GM12864 (cell line): ENCODE data around the gene C18orf32.
"Not testable (repeated sequence)": the region's sequence is repeated elsewhere in the genome, so short reads cannot be mapped to it uniquely, and the experiment has no call there.

ENCODE experiments used
- DNase-seq: peaks from one replicate; pipeline ENCODE4 v3.0.0-alpha.2; 2011; ENCODE audit warnings: low read depth
- H3K4me3 ChIP-seq: 2 replicates; pipeline ENCODE4 v1.5.1; 2011; ENCODE audit warnings: mild to moderate bottlenecking, low read depth, low read length, control low read depth
- CTCF ChIP-seq: IDR thresholded peaks from 2 replicates; pipeline ENCODE4 v1.5.1; 2011; ENCODE audit warnings: low read depth, mild to moderate bottlenecking, moderate library complexity, low read length, control low read depth, inconsistent platforms; ENCODE audit errors: missing control alignments

The C18orf32 gene

GRCh38 chr18:49456794-49457193, 30.2 kb downstream of the C18orf32 start:
- H3K4me3 ChIP-seq = no peak overlapping the region
- DNase-seq = no peak
- TF ChIP-seq CTCF = no peak

- H3K4me3 ChIP-seq, DNase-seq: not testable (repeated sequence)
Observed at GRCh38 chr18:49452534-49452933, 34.5 kb downstream of the C18orf32 start.

- no peak for DNase-seq
- peak; percentile 65 for TF ChIP-seq CTCF
- H3K4me3 ChIP-seq = no peak overlapping the region
Observed at GRCh38 chr18:49447810-49448745, 39.0 kb downstream of the C18orf32 start.

GRCh38 chr18:49446481-49446880, 40.6 kb downstream of the C18orf32 start:
- DNase-seq = no peak
- TF ChIP-seq CTCF = no peak
- no peak overlapping the region for H3K4me3 ChIP-seq

GRCh38 chr18:49444581-49444980, 42.5 kb downstream of the C18orf32 start:
- DNase-seq = no peak
- H3K4me3 ChIP-seq = no peak overlapping the region
- TF ChIP-seq CTCF = no peak

- TF ChIP-seq CTCF = no peak
- H3K4me3 ChIP-seq = no peak overlapping the region
- DNase-seq = no peak
Observed at GRCh38 chr18:49443837-49444236, 43.2 kb downstream of the C18orf32 start.

- no peak for TF ChIP-seq CTCF
- no peak for DNase-seq
- no peak overlapping the region for H3K4me3 ChIP-seq
Observed at GRCh38 chr18:49441338-49441938, 45.6 kb downstream of the C18orf32 start.
